ENCODE data around the gene ZNF492. TPM values are rescaled to one million over a fixed set of nuclear protein-coding genes. Genes with fewer than 3 reads are reported as not detected.

ZNF492 gene
- total and polyA plus RNA-seq, 2 of the 8 experiments (the other 6 are each of a cell fraction or from before 2014, with no cell fraction given) = not detected

- no peak for TF ChIP-seq CTCF (IDR thresholded peaks at IDR 0.05; ENCODE audit: control extremely low read depth in 1 of 3, insufficient read depth in 1 of 3, low read depth in 1 of 3, low read length in 3 of 3)
- TF ChIP-seq GTF2F1 (IDR thresholded peaks at IDR 0.05; ENCODE audit: borderline replicate concordance, low read depth, low read length) = no peak
- TF ChIP-seq RAD21 (IDR thresholded peaks at IDR 0.05 in 1 of 2, conservative IDR thresholded peaks at IDR 0.05 in 1 of 2; ENCODE audit: low read depth in 2 of 2, low read length in 2 of 2) = no peak
- TF ChIP-seq FOSL1 (IDR thresholded peaks at IDR 0.05; ENCODE audit: insufficient read depth, low read depth, low read length) = no peak
- no peak for TF ChIP-seq CHD2 (IDR thresholded peaks at IDR 0.05; ENCODE audit: low read length)
- no peak for TF ChIP-seq MAFK (IDR thresholded peaks at IDR 0.05; ENCODE audit: low read depth, low read length)
Measured at GRCh38 chr19:22600690-22601648, 33.2 kb upstream of the ZNF492 start (continued).

All from H1 (cell line).